Measurements from ENCODE around the gene ZMAT1.

DNA sequence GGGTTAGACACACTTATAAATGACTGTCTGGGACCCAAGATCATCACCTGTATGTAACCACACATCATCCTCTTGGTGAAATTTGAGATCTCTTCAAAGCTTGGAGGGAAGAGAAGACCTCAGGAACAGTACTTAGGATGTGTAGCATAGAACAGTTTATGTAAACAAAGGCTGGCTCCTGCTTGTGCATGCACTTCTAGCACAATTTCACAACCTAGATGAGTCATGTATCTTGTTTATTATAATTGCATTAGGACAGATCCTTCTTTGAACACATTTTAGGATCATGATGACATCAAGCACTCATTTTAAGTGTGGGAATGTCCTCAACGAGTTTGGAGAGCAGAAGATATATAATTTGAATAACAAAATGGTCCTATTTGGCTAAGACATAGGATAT, 26.3 kb upstream of the ZMAT1 start:
- TF ChIP-seq, protein P1, sequence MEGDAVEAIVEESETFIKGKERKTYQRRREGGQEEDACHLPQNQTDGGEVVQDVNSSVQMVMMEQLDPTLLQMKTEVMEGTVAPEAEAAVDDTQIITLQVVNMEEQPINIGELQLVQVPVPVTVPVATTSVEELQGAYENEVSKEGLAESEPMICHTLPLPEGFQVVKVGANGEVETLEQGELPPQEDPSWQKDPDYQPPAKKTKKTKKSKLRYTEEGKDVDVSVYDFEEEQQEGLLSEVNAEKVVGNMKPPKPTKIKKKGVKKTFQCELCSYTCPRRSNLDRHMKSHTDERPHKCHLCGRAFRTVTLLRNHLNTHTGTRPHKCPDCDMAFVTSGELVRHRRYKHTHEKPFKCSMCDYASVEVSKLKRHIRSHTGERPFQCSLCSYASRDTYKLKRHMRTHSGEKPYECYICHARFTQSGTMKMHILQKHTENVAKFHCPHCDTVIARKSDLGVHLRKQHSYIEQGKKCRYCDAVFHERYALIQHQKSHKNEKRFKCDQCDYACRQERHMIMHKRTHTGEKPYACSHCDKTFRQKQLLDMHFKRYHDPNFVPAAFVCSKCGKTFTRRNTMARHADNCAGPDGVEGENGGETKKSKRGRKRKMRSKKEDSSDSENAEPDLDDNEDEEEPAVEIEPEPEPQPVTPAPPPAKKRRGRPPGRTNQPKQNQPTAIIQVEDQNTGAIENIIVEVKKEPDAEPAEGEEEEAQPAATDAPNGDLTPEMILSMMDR (IDR thresholded peaks at IDR 0.05) = no peak
- no peak for TF ChIP-seq POLR2A (IDR thresholded peaks at IDR 0.05)
